ENCODE results near the gene PIK3R6.
A peak's percentile ranks its signal among the peaks of the same experiment; 100 is the strongest.
"Not testable (repeated sequence)": the region's sequence is repeated elsewhere in the genome, so short reads cannot be mapped to it uniquely, and the experiment has no call there.

PIK3R6 gene

DNA sequence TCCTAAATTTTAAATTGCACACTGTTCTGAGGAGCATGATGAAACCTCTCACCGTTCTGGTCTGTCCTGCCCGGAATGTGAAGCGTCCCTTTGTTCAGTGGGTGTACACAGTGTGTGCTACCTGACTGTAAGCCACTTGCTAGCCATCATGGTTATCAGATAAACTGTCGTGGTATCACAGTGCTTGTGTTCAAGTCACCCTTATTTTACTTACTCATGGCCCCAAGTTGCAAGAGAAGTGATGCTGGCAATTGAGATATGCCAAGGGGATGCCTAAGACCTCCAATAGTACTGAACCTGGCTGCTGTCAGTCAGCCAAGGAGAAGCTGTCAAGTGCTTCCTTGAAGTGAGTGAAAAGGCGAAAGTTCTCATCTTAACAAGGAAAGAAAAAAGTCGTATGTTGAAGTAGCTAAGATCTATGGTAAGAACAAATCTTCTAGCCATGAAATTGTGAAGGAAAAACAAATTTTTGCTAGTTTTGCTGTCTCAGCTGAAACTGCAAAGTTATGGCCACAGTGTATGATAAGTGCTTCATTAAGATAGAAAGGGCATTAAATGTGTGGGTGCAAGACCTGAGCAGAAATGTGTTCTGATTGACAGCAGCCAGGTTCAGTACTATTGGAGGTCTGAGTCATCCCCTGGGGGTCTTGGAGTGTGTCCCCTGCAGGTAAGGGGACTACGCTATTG lies 5.8 kb downstream of the PIK3R6 start:
- no peak for DNase-seq (ENCODE audit: low read depth)
- no peak overlapping the region for H3K4me3 ChIP-seq (ENCODE audit: control insufficient read depth, low read depth, low read length)
- TF ChIP-seq, protein P1, sequence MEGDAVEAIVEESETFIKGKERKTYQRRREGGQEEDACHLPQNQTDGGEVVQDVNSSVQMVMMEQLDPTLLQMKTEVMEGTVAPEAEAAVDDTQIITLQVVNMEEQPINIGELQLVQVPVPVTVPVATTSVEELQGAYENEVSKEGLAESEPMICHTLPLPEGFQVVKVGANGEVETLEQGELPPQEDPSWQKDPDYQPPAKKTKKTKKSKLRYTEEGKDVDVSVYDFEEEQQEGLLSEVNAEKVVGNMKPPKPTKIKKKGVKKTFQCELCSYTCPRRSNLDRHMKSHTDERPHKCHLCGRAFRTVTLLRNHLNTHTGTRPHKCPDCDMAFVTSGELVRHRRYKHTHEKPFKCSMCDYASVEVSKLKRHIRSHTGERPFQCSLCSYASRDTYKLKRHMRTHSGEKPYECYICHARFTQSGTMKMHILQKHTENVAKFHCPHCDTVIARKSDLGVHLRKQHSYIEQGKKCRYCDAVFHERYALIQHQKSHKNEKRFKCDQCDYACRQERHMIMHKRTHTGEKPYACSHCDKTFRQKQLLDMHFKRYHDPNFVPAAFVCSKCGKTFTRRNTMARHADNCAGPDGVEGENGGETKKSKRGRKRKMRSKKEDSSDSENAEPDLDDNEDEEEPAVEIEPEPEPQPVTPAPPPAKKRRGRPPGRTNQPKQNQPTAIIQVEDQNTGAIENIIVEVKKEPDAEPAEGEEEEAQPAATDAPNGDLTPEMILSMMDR (conservative IDR thresholded peaks at IDR 0.05; ENCODE audit: control insufficient read depth, insufficient read depth, low read depth, low read length), result no peak

DNA sequence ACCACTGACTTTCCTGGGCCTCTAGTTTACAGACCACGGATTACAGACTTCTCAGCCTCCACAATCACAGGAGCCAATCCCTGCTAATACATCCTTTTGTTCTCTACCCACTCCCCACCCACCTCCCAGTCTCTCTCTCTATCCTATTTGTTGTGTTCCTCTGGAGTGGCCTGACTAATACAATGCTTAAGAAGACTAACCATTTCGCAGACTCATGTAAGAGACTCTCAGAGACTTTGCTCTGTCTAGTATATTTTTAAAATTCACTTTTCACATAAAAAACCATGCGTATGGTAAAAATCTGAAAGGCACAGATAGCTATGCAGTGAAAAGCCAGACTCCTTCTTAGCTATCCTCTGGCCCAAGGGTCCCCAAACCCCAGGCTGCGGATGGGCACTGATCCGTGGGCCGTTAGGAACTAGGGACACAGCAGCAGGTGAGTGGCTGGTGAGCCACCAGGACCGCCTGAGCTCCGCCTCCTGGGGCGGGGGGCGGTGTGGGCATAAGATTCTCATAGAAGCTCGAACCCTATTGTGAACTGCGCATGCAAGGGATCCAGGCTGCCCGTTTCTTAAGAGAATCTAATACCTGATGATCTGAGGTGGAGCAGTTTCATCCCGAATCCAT lies 7.6 kb downstream of the PIK3R6 start:
- TF ChIP-seq, protein P1 (conservative IDR thresholded peaks at IDR 0.05; ENCODE audit: control insufficient read depth, insufficient read depth, low read depth, low read length), result no peak
- no peak for DNase-seq (ENCODE audit: low read depth)

DNA sequence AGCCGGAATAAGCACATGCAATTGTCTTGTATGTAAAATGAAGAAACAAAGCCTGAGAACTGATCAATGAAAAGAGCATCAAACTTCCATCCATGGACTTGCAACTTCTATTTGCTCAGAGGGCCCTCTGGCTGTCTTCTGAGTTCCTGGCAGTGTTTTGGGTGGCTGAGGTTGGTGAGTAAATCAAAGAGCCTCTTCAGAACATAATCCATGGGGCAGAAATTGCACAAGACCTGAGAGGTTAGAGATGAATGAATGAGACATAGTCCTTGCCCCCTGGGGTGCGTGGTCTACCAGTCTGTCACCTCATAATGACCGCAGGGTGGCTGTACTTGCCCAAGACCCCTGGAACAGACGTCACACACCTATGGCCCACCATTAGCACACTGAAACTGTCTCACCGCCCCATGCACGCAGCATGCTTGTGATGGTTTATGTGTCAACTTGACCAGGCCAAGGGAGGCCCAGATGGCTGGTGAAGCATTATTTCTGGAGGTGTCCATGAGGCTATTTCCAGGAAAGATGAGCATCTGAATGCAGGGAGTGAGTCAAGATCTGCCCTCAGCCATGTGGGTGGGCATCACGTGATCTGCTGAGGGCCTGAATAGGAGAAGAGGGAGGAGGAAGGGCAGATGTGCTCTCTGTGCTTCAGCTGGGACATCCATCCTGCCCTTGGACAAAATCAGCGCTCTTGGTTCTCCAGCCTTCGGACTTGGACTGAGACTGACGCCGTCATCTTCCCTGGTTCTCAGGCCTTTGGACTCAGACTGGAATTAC lies 8.3 kb downstream of the PIK3R6 start:
- peak; percentile 96 for DNase-seq (ENCODE audit: low read depth)
- H3K4me3 ChIP-seq (ENCODE audit: control insufficient read depth, low read depth, low read length), result no peak overlapping the region

More for the DNA sequence above, 7.6 kb downstream of the PIK3R6 start:
- no peak overlapping the region for H3K4me3 ChIP-seq (ENCODE audit: control insufficient read depth, low read depth, low read length)

DNA sequence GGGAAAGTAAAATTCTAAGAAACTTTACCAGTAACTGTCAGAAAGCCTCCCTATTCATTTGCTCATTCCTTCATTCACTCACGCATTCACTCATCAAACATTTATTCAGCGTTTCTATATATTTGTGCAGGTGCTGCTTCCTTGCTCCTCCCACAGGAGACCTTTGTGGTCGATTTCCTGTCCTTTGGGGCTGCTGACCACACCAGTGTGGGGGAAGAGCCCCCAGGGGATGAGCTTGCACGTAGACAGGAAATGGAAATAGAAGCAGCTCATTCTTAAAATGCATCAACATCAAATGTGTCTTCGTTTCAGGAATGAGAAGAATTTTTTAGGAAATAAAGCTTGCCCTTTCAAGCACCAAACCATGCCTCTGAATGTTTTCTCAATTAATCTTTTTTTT lies 9.6 kb downstream of the PIK3R6 start:
- H3K4me3 ChIP-seq (ENCODE audit: control insufficient read depth, low read depth, low read length), result no peak overlapping the region
- TF ChIP-seq, protein P1 (conservative IDR thresholded peaks at IDR 0.05; ENCODE audit: control insufficient read depth, insufficient read depth, low read depth, low read length), result no peak
- peak; percentile 88 for DNase-seq (ENCODE audit: low read depth)

More for the DNA sequence above, 8.3 kb downstream of the PIK3R6 start:
- TF ChIP-seq, protein P1 (conservative IDR thresholded peaks at IDR 0.05; ENCODE audit: control insufficient read depth, insufficient read depth, low read depth, low read length), result peak; percentile 33

DNA sequence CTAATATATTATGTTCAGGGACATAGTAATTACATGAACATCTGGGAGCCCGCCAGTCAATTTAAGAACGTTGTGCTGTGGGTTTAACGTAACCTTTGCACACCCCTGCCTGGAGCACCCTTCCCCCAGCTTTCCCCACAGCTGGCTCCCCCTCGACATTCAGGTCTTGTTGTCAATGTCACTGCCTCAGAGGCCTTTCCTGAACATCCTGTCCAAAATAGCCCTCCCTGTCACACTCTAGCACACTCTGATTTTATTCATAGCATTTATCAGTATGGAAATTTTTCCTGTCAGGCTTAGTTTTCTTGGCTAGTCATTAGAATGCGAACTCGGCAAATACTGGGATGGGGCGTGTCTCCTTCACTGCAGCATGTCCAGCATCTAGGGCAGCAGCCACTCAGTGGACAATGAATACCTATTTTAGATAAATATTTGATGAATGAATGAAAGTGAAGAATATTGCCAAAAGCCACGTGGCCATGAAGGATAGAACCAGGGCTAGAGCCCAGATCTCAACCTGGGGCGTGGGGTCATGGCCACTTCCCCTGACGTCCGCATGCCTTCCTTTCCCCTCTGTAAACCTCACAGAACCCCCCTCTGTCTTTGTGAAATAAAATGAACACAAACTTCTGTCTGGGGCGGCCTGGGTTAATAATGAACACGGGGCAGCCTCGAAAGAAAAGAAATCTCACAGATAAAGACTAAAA lies 10.5 kb downstream of the PIK3R6 start:
- TF ChIP-seq, protein P1 (conservative IDR thresholded peaks at IDR 0.05; ENCODE audit: control insufficient read depth, insufficient read depth, low read depth, low read length), result no peak
- no peak for DNase-seq (ENCODE audit: low read depth)
- no peak overlapping the region for H3K4me3 ChIP-seq (ENCODE audit: control insufficient read depth, low read depth, low read length)

DNA sequence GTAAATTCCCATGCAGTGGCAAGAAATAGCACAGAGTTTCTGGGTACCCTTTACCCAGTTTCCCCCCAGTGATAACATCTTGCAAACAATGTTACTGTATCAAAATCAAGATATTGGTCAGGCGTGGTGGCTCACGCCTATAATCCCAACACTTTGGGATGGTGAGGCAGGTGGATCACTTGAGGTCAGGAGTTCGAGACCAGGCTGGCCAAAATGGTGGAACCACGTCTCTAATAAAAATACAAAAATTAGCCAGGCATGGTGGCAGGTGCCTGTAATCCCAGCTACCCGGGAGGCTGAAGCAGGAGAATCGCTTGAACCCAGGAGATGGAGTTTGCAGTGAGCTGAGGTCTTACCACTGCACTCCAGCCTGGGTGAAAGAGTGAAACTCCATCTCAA lies 11.3 kb downstream of the PIK3R6 start:
- not testable (repeated sequence) for H3K4me3 ChIP-seq (ENCODE audit: control insufficient read depth, low read depth, low read length); DNase-seq (ENCODE audit: low read depth)
